GM19240 (cell line): ENCODE data around the gene DRC1.

Source experiments
- DNase-seq: peaks from one replicate; pipeline ENCODE4 v3.0.0; 2011; ENCODE audit warnings: low spot score; ENCODE audit not compliant: insufficient read length

The DRC1 gene

DNA sequence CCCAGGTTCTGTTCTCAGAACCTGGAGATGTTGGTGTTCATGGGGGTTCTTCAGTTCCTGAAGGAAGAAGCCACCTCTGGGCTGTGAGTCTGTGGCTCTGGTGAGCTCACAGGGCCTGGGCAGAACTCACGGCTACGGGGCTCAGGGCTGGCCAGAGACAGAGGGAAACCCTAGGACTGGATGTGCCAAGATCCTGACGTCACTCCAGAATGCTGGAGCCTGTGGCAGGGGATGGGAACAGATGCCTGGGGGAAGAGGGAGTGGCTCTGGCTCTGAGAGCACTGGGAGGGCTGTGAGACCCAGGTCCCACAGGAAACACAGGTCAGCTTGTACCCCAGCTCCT, 76.2 kb downstream of the DRC1 start, which contains the start of gene OTOF:
TSS of gene OTOF (minus strand) at position 214 of the 343 bp plus-strand sequence.
- no peak for DNase-seq

GRCh38 chr2:26478366-26478765, 76.6 kb downstream of the DRC1 start:
- no peak for DNase-seq

DNA sequence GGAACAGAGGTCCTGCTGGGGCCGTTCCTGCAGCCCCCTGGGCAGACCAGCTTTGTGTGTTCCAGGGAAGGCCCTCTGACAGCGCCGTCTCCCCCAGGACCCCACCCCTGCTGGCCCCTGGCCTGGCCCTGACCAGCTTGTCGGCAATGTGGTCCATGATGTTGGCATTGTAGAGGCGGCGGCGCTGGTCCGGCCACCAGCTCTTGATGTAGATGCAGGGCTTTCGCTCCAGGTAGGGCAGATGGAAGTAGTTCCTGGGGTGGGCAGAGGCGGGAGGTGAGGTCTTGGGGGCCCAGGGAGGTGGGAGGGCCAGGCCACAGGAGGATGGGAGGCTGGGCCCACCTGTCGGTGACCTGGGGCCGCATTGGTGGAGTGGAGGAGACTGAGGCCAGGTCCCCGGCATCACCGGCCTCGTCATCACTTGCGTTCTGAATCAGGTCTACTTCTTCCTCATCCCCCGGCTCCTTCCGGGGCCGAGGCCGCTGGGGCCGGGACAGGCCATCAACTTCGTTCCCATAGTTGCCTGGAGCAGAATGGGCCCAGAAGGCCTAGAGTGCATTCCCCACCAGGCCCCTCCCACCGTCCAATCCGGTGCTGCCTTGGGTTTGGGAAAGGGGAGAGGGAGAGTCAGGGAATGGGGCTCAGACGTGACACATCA, 77.5 kb downstream of the DRC1 start:
- no peak for DNase-seq

DNA sequence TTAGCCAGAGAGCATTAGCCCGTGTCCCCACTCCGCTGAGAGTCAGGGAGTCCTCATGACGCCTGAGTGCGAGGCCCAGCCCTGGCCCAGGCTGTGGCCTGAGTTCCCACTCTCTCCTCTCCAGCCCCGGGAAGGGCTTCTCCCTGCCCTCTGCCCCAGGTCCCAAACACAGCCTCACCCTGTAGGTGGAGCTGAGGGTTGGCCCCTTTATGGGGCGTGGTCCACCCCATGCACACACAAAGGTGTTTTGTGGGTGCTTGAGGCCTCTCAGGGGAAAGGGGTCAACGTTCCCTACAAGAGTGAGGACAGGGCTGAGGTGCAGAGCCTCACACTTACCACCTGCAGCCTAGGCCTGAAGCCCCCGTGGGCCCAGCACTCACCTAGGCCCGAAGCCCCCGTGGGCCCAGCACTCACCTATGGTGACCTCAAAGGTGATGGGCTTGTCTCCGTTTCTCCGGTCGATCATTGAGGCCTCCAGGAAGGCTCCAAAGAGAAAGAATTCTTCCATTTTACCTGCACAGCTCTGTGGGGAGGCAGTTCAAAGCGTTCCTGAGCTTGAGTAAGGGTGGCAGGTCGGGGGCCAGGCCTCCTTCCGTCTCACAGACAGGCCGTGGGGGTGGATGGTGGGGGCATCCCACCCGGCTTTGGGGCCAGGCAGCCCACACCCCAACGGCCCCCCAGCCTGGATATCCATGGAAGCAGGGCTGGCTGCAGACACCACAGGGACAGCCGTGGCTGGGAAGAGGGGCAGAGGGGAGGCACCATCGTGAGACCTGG, 78.3 kb downstream of the DRC1 start:
- DNase-seq = no peak

DNA sequence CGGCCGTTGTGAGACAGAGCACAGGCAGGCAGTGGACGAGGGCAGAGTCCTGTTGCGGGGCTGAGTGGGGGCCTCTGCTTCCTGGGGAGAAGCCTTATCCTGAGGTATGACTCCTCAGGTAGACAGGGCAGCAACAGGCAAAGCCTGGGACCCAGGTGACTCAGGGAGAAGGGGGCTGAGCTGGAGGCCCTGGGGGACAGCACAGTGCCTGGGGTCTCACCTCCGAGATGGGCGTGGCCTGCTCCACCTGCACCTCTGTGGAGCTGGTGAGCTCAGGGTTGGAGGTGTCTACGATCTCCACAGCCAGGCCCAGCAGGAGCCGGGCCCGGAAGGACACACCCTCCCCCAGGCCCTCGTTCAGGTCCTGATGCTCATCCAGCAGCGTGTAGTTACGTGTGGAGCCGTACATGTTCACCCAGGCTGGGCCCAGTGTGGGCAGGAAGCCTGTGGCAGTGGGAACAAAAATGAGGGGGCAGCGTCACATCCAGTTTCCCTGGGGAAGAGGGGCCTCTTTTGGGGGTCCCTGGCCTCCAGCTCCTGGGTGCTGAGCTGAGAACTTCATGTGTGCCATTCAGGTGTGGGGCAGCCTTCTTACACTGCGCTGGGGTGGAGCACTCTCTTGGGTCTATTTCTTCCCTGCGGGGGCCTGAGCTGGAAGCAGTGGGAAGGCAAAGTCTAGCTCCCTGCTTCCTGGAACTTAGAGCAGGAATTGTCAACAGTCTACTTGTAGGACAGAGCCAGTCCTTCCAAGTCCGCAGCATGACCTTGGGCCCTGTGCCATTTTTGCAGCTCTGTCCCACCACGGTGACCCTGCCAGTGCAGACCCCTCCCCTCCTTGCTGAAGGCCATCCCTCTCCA, 79.1 kb downstream of the DRC1 start:
- DNase-seq = no peak

- no peak for DNase-seq
Measured at GRCh38 chr2:26481706-26482105, 80.0 kb downstream of the DRC1 start.

GRCh38 chr2:26482211-26483026, 80.7 kb downstream of the DRC1 start:
- no peak for DNase-seq

DNA sequence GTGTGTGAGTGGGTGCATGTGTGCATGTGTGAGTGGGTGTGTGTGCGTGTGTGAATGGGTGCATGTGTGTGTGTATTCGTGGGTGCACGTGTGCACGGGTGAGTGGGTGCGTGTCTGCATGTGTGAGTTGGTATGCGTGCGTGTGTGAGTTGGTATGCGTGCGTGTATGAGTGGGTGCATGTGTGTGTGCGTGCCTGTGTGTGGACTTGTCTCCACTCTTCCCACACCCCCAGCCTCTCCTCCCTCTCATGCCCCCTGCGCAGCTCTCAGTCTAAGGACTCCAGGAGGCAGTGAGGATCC, 81.3 kb downstream of the DRC1 start:
- DNase-seq = no peak

DNA sequence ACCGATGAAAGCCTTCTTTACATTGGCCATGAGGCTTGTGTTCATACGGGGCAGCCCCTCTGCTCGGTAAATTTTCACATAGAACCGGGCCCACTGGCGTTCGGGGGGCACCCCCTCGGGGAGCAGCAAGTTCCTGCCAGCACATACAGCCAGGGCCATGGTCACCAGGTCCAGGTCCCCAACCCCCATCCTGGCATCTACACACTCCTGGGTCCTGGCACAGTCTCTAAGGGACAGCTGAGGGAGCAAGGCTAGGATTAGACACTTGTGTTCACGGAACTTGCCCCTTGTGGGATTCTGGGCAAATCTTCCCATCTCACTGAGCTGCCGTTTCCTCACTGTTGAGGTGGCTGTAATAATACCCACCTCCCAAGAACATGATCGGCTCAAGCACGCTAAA, 81.8 kb downstream of the DRC1 start:
- DNase-seq = no peak

- DNase-seq = no peak
Measured at GRCh38 chr2:26483957-26484565, 82.3 kb downstream of the DRC1 start.

DNA sequence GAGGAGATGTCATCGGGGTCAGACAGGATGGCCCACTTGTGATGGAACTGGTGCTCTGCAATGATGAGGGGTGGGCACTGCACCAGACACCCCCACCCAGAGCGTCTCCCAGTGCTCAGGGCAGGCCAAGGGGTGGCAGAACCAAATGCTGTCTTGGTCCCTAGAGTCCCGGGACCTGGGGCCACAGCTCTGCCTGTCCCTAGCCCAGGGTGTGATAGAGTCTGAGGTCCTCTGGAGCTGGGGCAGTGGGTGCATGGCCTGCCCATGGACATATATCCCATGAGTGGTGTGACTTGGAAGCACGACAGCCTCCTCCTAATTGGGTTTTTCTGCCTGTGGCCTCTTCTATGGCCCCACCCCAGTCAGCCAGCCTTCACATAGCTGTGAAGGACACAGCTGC, 82.9 kb downstream of the DRC1 start:
- DNase-seq = no peak

- DNase-seq = no peak
Measured at GRCh38 chr2:26485099-26485498, 83.4 kb downstream of the DRC1 start.

GRCh38 chr2:26485725-26486418, 84.2 kb downstream of the DRC1 start:
- no peak for DNase-seq

DNA sequence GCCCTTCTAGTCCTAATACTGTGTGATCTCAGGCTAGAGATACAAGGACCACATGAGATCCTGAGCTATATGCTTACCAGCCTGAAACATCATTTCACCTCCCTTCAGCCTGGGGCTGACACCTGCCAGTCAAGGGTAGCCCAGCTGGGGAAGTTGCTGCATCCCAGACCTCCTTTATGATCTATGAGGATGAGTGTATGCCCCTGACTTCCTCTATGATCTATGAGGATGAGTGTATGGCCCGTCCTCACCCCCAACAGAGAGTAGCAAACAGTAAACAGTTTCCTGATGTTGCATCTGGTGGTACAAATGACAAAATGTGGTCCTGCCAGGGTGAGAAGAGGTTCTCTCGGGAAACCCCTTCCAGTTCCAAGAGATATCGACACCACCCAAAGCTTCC, 85.1 kb downstream of the DRC1 start:
- no peak for DNase-seq

DNA sequence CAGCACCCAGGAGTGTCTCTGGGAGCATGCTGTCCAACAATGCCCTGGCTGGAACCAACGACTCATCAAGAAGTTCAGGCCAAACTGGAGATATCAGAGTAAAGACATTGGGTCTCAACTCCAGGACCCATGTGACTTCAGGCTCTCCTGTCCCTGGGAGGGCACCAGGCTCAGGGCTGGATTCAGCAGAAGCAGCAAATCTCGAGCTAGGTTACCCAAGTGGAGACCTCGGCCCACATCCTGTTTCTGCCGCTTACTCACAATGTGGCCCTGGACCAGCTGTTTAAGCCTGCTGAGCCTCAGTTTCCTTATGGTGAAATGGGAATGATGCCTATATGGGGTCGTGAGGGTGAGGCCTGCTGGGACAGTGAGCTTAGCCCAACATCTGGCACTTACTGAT, 85.5 kb downstream of the DRC1 start:
- DNase-seq = no peak

DNA sequence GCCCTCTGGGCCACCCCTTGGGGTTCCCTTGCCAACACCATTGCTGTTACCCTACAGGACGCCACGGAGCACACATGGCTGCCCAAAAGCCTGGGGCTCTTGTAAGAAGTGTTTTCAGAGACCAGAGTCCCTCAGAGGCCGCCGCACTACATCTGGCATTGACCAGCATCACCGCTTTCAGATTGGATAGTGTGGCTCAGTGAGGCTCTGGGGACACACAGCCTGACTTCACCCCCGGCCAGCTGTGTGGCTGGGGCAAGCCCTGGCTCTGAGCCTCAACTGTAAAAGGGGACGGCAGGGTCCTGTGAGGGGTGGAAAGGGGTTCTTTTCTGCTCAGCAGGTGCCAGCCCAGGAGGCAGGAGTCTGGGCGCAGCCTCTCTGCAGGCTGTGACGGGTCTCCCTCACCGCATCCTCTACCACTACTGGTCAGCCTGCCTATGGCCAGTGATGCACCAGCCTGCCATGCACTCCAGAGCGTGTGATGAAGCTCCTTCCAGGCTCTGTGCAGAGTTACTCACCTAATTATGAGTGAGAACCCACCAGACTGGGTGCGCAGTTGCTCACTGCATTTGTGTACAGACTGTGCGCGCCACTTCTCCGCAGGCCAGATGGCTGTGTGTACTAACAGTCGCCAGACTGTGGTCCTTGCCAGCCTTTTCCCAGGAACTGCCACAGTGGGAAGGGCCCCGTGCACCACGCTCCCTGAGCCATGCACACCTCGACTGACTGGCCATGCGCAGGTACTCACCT, 86.9 kb downstream of the DRC1 start:
- no peak for DNase-seq

GRCh38 chr2:26489213-26489850, 87.6 kb downstream of the DRC1 start:
- no peak for DNase-seq

DNA sequence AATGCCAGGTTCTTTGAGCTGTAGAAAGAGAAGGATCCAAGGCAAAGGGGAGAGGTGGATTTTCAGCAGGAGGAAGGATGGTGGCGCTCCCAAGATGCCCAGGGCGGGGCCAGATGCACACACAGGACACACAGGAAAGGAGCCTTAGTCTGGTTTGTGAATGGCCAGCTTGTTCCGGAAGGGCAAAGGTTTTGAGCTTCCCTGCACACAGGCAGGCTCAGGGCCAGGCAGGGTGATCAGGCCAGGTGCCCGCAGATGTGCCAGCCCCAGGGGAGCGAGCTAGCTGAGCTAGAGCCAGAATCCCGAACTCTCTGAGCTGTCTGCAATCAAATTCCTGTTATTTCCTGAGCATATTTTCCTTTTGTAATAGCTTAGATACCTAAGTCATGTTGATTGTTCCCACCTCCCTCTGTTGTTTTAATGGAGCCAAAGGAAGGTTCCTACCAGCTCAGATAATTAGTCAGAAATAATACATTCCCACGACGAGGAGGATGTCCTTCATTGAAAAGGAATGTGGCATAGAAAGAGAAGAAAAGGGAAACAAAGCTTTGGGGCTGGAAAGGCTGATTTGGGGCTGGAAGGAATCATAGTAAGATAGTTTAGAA, 89.9 kb downstream of the DRC1 start:
- DNase-seq = no peak
